ENCODE measurements around the gene MT4. TPM values are rescaled to one million over a fixed set of nuclear protein-coding genes. Genes with fewer than 3 reads are reported as not detected.

MT4 gene
- total and polyA plus RNA-seq, 2 donors (not counting 3 experiments of a cell fraction or from before 2014, with no cell fraction given) = not detected

GRCh38 chr16:56604966-56605365 lies 40.1 kb downstream of the MT4 start:
- no peaks in the 10 kb centered on the region for H3K9me3 ChIP-seq (replicated peaks; ENCODE audit: control insufficient read depth, insufficient read depth, low read length)
- H3K4me1 ChIP-seq (ENCODE audit: control insufficient read depth, extremely low read depth, insufficient read depth, low read length) = peaks cover 30% of the 10 kb centered on the region
- FAIRE-seq = no peak
- H3K4me3 ChIP-seq (replicated peaks in 1 of 3; ENCODE audit: insufficient read depth in 1 of 3, low read depth in 1 of 3, low read length in 3 of 3) = no peak overlapping the region
- no peaks in the 10 kb centered on the region for H3K9me1 ChIP-seq (replicated peaks; ENCODE audit: control insufficient read depth, extremely low read depth, insufficient read depth, low read length)
- H3K79me2 ChIP-seq (ENCODE audit: control insufficient read depth, insufficient read depth, low read length) = peaks cover 10% of the 10 kb centered on the region
- no peak overlapping the region for H2AFZ ChIP-seq (ENCODE audit: low read depth, low read length)
- DNase-seq (ENCODE audit: low read depth, low spot score) = no peak
- H3K9ac ChIP-seq (replicated peaks; ENCODE audit: extremely low read depth, insufficient read depth, low read length) = no peak overlapping the region
- H3K4me2 ChIP-seq (ENCODE audit: insufficient read depth, low read length) = no peak overlapping the region
- BruUV-seq (replicated peaks) = no TSS peak
- no peaks in the 10 kb centered on the region for H4K20me1 ChIP-seq (replicated peaks; ENCODE audit: control insufficient read depth, extremely low read depth, insufficient read depth, low read length)
- ChIA-PET POLR2A (interaction anchor here (3.4 kb wide), 1 partner anchor 21 kb away, joined by 20 read pairs; the partner anchor contains the start of gene MT1E), CTCF (interaction anchor here (1.5 to 7.8 kb wide), 5 partner anchors 13 to 97 kb away, joined by 4 to 118 read pairs (median 14); partner anchors contain the start of gene MT1A)
- dilution Hi-C loops (cut with MboI; ENCODE audit: extremely low pct_ligation_motif_present, low sequenced_read_pairs) (no loop called here), intact Hi-C loops (cut with micrococcal nuclease) (no loop called here)
- H3K27me3 ChIP-seq (ENCODE audit: control insufficient read depth in 2 of 2, insufficient read depth in 2 of 2, low read length in 2 of 2) = no peaks in the 10 kb centered on the region
- TF ChIP-seq MYC (IDR thresholded peaks at IDR 0.05; ENCODE audit: low read depth, low read length) (no peak), POLR2A (IDR thresholded peaks at IDR 0.05; ENCODE audit: low read depth, low read length) (no peak), GATA2 (IDR thresholded peaks at IDR 0.05; ENCODE audit: insufficient read depth, insufficient read length, low read depth, low read length) (no peak), MAX (IDR thresholded peaks at IDR 0.05; ENCODE audit: insufficient read depth, insufficient read length) (no peak), CTCF (IDR thresholded peaks at IDR 0.05; ENCODE audit: extremely low read depth in 1 of 2, insufficient read depth in 1 of 2, low read depth in 1 of 2, low read length in 2 of 2) (no peak), JUN (IDR thresholded peaks at IDR 0.05; ENCODE audit: borderline replicate concordance, insufficient read depth, insufficient read length, low read depth) (no peak), EZH2 (IDR thresholded peaks at IDR 0.05; ENCODE audit: borderline replicate concordance, low read depth, low read length, severe bottlenecking) (no peak), POLR2AphosphoS5 (IDR thresholded peaks at IDR 0.05; ENCODE audit: insufficient read depth, low read depth, low read length) (no peak), FOS (IDR thresholded peaks at IDR 0.05; ENCODE audit: borderline replicate concordance, insufficient read depth, low read length) (no peak)
- H3K36me3 ChIP-seq (ENCODE audit: control insufficient read depth in 2 of 2, extremely low read depth in 1 of 2, insufficient read depth in 2 of 2, low read length in 2 of 2) = no peaks in the 10 kb centered on the region
- peak overlapping the region; percentile 99 for H3K27ac ChIP-seq (ENCODE audit: insufficient read depth, low read depth, low read length)

Data from endothelial cell of umbilical vein (primary cell).